Daoy (cell line): ENCODE data around the gene SLC25A48. TPM values are rescaled to one million over a fixed set of nuclear protein-coding genes. Genes with fewer than 3 reads are reported as not detected.
"Not testable (repeated sequence)": the region's sequence is repeated elsewhere in the genome, so short reads cannot be mapped to it uniquely, and the experiment has no call there.

ENCODE experiments used
- DNase-seq: peaks from one replicate; pipeline ENCODE4 v3.0.0-alpha.2; 2015; ENCODE audit warnings: low read depth
- total RNA-seq: library from RNA; depleted of rRNA; stranded (reverse); fragments of >200 nt; shearing (Covaris generic); gene quantifications from 2 replicates; pipeline ENCODE4 v1.2.3, GENCODE V29; 2014

The SLC25A48 gene
- total RNA-seq, 1 experiment from 2014 or later, result not detected

GRCh38 chr5:135857630-135858311 lies 23.3 kb downstream of the SLC25A48 start:
- no peak for DNase-seq

GRCh38 chr5:135859186-135859585 lies 24.7 kb downstream of the SLC25A48 start:
- not testable (repeated sequence) for DNase-seq

- DNase-seq, result no peak
Observed at GRCh38 chr5:135859641-135860040, 25.2 kb downstream of the SLC25A48 start.

GRCh38 chr5:135861641-135862040 lies 27.2 kb downstream of the SLC25A48 start:
- DNase-seq, result no peak

- no peak for DNase-seq
Observed at GRCh38 chr5:135862086-135862485, 27.6 kb downstream of the SLC25A48 start.

DNA sequence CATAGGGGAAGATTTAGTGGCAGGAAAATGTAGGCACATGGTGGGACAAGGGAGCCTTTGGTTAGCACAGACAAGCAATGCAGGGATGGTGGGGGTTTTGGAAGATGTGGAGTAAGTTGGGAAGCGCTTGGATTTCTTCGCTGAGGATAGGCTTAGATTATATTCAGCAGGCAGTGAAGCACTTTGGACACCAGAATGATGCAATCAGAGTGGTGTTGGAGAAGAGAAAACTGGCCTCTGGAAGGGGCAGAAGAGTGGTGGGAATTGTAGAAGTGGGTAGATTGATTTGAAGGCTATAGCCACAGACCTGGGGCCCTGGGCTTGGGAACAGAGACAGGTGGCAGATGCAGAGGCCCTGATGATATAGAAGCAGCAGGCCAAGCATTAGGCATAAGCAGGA lies 28.3 kb downstream of the SLC25A48 start:
- no peak for DNase-seq

GRCh38 chr5:135864503-135865435 lies 30.3 kb downstream of the SLC25A48 start:
- DNase-seq, result no peak

DNA sequence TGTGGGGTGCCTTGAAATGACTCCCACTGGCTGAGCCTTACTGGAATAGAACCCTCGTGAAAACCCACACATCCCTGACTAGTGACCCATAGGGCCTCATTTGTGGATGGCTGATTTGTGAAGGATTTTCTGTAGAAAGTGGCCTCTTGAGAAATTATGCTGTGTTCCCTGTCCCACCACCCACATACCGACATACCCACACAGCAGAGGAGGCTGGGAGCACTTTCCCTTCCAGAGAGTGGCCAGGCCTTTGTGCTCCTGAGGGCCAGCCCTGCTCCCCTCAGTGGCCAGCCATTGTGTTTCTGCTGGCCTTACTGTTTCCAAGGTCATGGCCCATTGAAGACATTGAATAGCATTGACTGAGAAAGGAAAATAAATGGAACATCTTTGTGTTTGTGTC lies 31.6 kb downstream of the SLC25A48 start:
- DNase-seq, result no peak

GRCh38 chr5:135867599-135867998 lies 33.1 kb downstream of the SLC25A48 start:
- DNase-seq, result no peak

GRCh38 chr5:135868681-135869080 lies 34.2 kb downstream of the SLC25A48 start:
- no peak for DNase-seq

- no peak for DNase-seq
Observed at GRCh38 chr5:135869276-135869675, 34.8 kb downstream of the SLC25A48 start.

GRCh38 chr5:135869935-135870334 lies 35.5 kb downstream of the SLC25A48 start:
- DNase-seq, result no peak

GRCh38 chr5:135871268-135871915 lies 36.9 kb downstream of the SLC25A48 start:
- no peak for DNase-seq

DNA sequence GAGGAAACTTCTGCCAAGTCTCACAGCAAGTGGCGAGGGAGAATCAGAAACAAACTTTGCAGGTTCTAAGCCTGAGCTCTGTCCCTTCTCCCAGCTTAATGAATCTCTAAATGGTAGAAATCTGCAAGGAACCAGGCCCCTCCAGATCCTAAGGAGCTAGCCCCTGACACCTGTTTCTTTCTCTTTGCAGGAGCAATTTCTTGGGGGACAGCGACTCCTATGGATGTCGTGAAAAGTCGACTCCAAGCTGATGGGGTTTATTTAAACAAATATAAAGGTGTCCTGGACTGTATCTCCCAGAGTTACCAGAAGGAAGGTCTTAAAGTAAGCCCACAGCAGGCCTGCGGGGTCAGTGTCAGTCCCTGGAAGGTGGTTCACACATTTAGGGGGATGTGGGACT lies 39.4 kb downstream of the SLC25A48 start:
- no peak for DNase-seq

DNA sequence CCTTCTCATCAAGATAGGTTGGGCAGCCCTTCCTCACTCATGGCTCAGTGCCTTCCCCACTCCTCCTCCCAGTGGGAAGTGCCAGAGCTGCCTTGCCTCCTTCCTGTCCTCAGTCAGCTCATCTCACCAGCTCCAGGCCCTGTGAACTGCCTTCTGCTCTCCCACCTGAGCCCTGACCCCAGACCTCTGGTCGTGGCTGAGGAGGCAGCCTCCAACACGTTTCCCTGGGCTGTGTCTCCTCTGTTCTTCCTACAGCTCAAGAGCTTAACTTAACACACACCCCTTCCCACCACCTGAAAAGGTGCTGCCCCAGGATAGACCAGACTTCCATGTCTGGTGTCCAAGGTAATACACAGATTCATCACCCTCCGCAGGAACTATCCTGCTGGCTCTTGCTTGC lies 40.0 kb downstream of the SLC25A48 start:
- no peak for DNase-seq

GRCh38 chr5:135875567-135875966 lies 41.1 kb downstream of the SLC25A48 start:
- no peak for DNase-seq

GRCh38 chr5:135876146-135876545 lies 41.7 kb downstream of the SLC25A48 start:
- no peak for DNase-seq

GRCh38 chr5:135877570-135878155 lies 43.2 kb downstream of the SLC25A48 start:
- no peak for DNase-seq

- DNase-seq, result no peak
Observed at GRCh38 chr5:135878156-135878620, 43.7 kb downstream of the SLC25A48 start.

GRCh38 chr5:135879591-135879990 lies 45.1 kb downstream of the SLC25A48 start:
- no peak for DNase-seq

- peak; percentile 57 for DNase-seq
Observed at GRCh38 chr5:135880278-135880677, 45.8 kb downstream of the SLC25A48 start.

- peak; percentile 26 for DNase-seq
Observed at GRCh38 chr5:135880801-135881200, 46.3 kb downstream of the SLC25A48 start.
